Parathyroid adenoma (tissue), 2 donors: ENCODE data around the gene ATP2B2.

ENCODE experiments used
- H2AFZ ChIP-seq: fragments of 300-600 bp; sonication (generic); one replicate; pipeline ENCODE4 v1.7.0; 2017; ENCODE audit warnings: antibody characterized with exemption, mild to moderate bottlenecking
- H3K27ac ChIP-seq: fragments of 300-600 bp; sonication (generic); one replicate; pipeline ENCODE4 v1.7.0; 2017
- H3K27me3 ChIP-seq: fragments of 300-600 bp; sonication (generic); one replicate; pipeline ENCODE4 v1.7.0; 2017; ENCODE audit warnings: low read length; ENCODE audit not compliant: control insufficient read depth, insufficient read depth
- H3K36me3 ChIP-seq: fragments of 300-600 bp; sonication (generic); one replicate; pipeline ENCODE4 v1.7.0; 2017; ENCODE audit warnings: low read length; ENCODE audit not compliant: control insufficient read depth, insufficient read depth
- H3K4me1 ChIP-seq: fragments of 300-600 bp; sonication (generic); one replicate; pipeline ENCODE4 v1.7.0; 2017; ENCODE audit warnings: control low read depth
- H3K4me2 ChIP-seq: fragments of 300-600 bp; sonication (generic); one replicate; pipeline ENCODE4 v1.7.0; 2017; ENCODE audit warnings: low read length
- H3K4me3 ChIP-seq: fragments of 300-600 bp; sonication (generic); one replicate; pipeline ENCODE4 v1.7.0; 2017; ENCODE audit warnings: low read depth, low read length
- H3K79me2 ChIP-seq: fragments of 300-600 bp; sonication (generic); one replicate; pipeline ENCODE4 v1.7.0; 2017; ENCODE audit warnings: control low read depth
- H3K9ac ChIP-seq: fragments of 300-600 bp; sonication (generic); one replicate; pipeline ENCODE4 v1.7.0; 2017; ENCODE audit warnings: mild to moderate bottlenecking
- H3K9me3 ChIP-seq: fragments of 300-600 bp; sonication (generic); one replicate; pipeline ENCODE4 v1.7.0; 2017; ENCODE audit warnings: low read length; ENCODE audit not compliant: control insufficient read depth
- CTCF ChIP-seq: fragments of 300-600 bp; sonication (generic); IDR thresholded peaks from one replicate; pipeline ENCODE4 v1.7.0; 2017; ENCODE audit warnings: antibody characterized with exemption, mild to moderate bottlenecking
- donor health status: primary hyperparathyroidism.

ATP2B2 gene

DNA sequence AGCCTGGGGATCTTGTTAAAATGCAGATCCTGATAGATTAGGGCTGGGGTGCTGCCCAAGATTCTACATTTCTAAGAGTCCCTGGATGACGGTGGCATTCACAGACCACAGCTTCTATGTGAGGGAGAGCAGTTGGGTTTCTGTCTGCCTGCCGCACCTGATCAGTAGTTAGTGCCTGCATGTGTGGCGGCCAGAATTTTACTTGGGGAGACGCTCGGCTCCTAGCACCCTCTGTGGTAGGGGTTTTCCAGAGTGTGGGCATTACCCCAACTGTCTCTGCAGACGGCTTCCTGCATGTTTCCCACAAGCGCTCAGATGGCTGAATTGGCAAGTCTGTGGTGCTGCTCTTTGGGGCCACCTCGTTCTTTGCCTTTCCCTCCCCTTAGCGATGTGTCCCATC, 220.9 kb downstream of the ATP2B2 start:
- no peaks in the 10 kb centered on the region for H3K36me3 ChIP-seq

DNA sequence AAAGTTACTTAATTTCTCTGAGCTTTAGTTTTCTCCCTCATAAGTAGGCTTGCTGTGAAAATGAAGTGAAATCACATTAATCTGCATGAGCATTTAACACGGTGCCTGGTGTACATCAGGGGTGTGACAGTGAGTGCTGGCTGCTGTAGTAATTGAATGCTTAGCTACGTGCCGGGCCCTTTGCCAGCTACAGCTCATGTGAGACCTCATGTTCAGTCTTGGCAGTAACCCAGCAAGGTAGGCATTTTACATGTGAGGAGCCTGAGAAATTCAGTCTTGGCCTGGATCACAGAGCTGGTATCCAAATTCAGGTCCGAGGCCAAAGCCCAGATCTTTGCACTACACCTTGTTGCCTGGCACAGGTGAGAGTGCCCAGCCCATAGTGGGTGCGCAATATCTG, 221.7 kb downstream of the ATP2B2 start:
- Histone ChIP-seq H3K36me3 (no peaks in the 10 kb centered on the region), H3K4me1 (no peaks in the 10 kb centered on the region), H3K4me2 (no peak overlapping the region), H3K4me3 (no peak overlapping the region), H2AFZ (no peak overlapping the region), H3K9ac (no peak overlapping the region), H3K27ac (no peak overlapping the region), H3K9me3 (no peaks in the 10 kb centered on the region), H3K79me2 (no peaks in the 10 kb centered on the region), H3K27me3 (no peaks in the 10 kb centered on the region)
- TF ChIP-seq CTCF: no peak

More for the DNA sequence above, 220.9 kb downstream of the ATP2B2 start:
- H3K4me1 ChIP-seq: no peaks in the 10 kb centered on the region
- no peak overlapping the region for H3K27ac ChIP-seq
- no peaks in the 10 kb centered on the region for H3K27me3 ChIP-seq
- TF ChIP-seq CTCF: no peak
- H3K4me2 ChIP-seq: no peak overlapping the region
- no peak overlapping the region for H3K9ac ChIP-seq
- H3K79me2 ChIP-seq: no peaks in the 10 kb centered on the region
- no peak overlapping the region for H2AFZ ChIP-seq
- no peak overlapping the region for H3K4me3 ChIP-seq
- H3K9me3 ChIP-seq: no peaks in the 10 kb centered on the region

DNA sequence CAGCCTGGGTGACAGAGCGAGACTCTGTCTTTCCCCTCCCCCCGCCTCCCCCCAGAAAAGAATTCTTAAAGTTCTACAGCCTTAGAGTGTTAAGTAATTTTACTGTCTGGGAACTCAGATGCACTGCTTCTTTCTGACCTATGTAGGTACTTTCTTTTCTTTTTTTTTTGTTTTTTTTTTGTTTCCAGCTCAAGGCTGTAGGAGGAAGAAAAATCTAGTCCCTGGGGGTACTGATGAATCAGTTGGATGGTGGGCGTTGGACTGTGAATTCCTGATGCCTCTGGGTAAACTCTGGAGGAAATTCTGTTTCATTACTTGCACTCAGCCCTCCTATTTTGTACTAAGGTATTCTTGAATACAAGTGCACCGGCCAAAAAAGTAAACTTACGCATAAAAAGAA, 223.4 kb downstream of the ATP2B2 start:
- H3K36me3 ChIP-seq: no peaks in the 10 kb centered on the region

DNA sequence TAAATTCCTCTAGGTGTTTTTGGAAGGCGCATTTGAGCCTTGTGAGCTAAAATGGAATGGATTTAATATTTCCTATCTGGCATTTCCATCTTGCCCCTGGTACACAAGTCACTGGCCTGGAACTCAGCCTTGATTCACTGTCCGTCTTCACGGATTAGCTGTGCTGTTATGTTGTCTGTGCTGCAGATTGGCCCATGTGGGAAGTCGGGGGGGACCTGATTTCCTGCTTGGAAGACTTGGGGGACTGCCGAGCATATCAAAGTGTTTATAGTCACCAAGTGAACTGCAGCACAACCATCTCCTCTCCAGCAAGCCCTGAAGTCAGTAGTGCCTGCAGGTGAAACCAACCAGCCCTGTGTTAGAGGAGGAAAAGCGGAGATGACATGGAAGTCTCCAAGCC, 224.8 kb downstream of the ATP2B2 start:
- H3K27ac ChIP-seq: no peak overlapping the region
- H3K9me3 ChIP-seq: no peaks in the 10 kb centered on the region
- no peaks in the 10 kb centered on the region for H3K36me3 ChIP-seq
- no peak overlapping the region for H2AFZ ChIP-seq
- TF ChIP-seq CTCF: no peak
- no peak overlapping the region for H3K9ac ChIP-seq
- no peaks in the 10 kb centered on the region for H3K79me2 ChIP-seq
- no peak overlapping the region for H3K4me3 ChIP-seq
- H3K4me2 ChIP-seq: no peak overlapping the region
- H3K4me1 ChIP-seq: no peaks in the 10 kb centered on the region
- no peaks in the 10 kb centered on the region for H3K27me3 ChIP-seq

More for the DNA sequence above, 223.4 kb downstream of the ATP2B2 start:
- Histone ChIP-seq H3K9ac (no peak overlapping the region), H3K9me3 (no peaks in the 10 kb centered on the region), H2AFZ (no peak overlapping the region), H3K27ac (no peak overlapping the region), H3K4me1 (no peaks in the 10 kb centered on the region), H3K27me3 (no peaks in the 10 kb centered on the region), H3K4me2 (no peak overlapping the region), H3K79me2 (no peaks in the 10 kb centered on the region), H3K4me3 (no peak overlapping the region)
- TF ChIP-seq CTCF: no peak

- TF ChIP-seq CTCF: no peak
- H3K4me2 ChIP-seq: no peak overlapping the region
- no peaks in the 10 kb centered on the region for H3K79me2 ChIP-seq
- no peaks in the 10 kb centered on the region for H3K9me3 ChIP-seq
- no peaks in the 10 kb centered on the region for H3K27me3 ChIP-seq
- no peaks in the 10 kb centered on the region for H3K4me1 ChIP-seq
- no peaks in the 10 kb centered on the region for H3K36me3 ChIP-seq
- no peak overlapping the region for H2AFZ ChIP-seq
- no peak overlapping the region for H3K27ac ChIP-seq
- H3K4me3 ChIP-seq: no peak overlapping the region
- no peak overlapping the region for H3K9ac ChIP-seq
Measured at GRCh38 chr3:10280177-10280529, 225.2 kb downstream of the ATP2B2 start.
